Progenitor cell of endocrine pancreas (in vitro differentiated cells): ENCODE measurements around the gene GRIK1. TPM values are rescaled to one million over a fixed set of nuclear protein-coding genes. Genes with fewer than 3 reads are reported as not detected.

ENCODE experiments used
- DNase-seq: peaks from one replicate; pipeline ENCODE4 v3.0.0; 2021; ENCODE audit warnings: low spot score; ENCODE audit not compliant: unreplicated experiment
- H3K27ac Mint-ChIP-seq: 2 replicates; pipeline ENCODE4 v1.8.0; 2021; ENCODE audit warnings: mild to moderate bottlenecking, moderate library complexity, mixed read lengths
- H3K27me3 Mint-ChIP-seq: 2 replicates; pipeline ENCODE4 v1.8.0; 2021; ENCODE audit warnings: mixed read lengths
- H3K36me3 Mint-ChIP-seq: 2 replicates; pipeline ENCODE4 v1.8.0; 2022; ENCODE audit warnings: mixed read lengths; ENCODE audit not compliant: insufficient read depth
- H3K4me1 Mint-ChIP-seq: 2 replicates; pipeline ENCODE4 v1.8.0; 2021; ENCODE audit warnings: low read depth, mixed read lengths
- H3K4me3 Mint-ChIP-seq: 2 replicates; pipeline ENCODE4 v1.8.0; 2021; ENCODE audit warnings: low read depth, mild to moderate bottlenecking, moderate library complexity, mixed read lengths
- H3K9me3 Mint-ChIP-seq: 2 replicates; pipeline ENCODE4 v1.8.0; 2021; ENCODE audit warnings: low read depth, mixed read lengths
- CTCF ChIP-seq: fragments of 200-600 bp; sonication (generic); IDR thresholded peaks from one replicate; pipeline ENCODE4 v1.5.0; 2021; ENCODE audit warnings: antibody characterized with exemption, mild to moderate bottlenecking; ENCODE audit not compliant: unreplicated experiment
- total RNA-seq: library from RNA; stranded (reverse); gene quantifications from 2 replicates; pipeline ENCODE4 v1.2.1, GENCODE V29; 2021

GRIK1 gene
- total RNA-seq, 1 donor from 2014 or later = 0.26 TPM

- Mint-ChIP-seq H3K36me3 (peaks cover 6% of the 10 kb centered on the region), H3K27ac (no peak overlapping the region), H3K4me3 (no peak overlapping the region), H3K9me3 (peaks cover 12% of the 10 kb centered on the region), H3K27me3 (peaks cover 2% of the 10 kb centered on the region), H3K4me1 (peaks cover 20% of the 10 kb centered on the region)
- no peak for TF ChIP-seq CTCF
- DNase-seq = no peak
Observed at GRCh38 chr21:29658177-29658933, 281.4 kb downstream of the GRIK1 start.

GRCh38 chr21:29657240-29657989, 282.4 kb downstream of the GRIK1 start:
- peaks cover 12% of the 10 kb centered on the region for H3K9me3 Mint-ChIP-seq
- no peak for DNase-seq
- peaks cover 2% of the 10 kb centered on the region for H3K27me3 Mint-ChIP-seq
- H3K36me3 Mint-ChIP-seq = peaks cover 6% of the 10 kb centered on the region
- TF ChIP-seq CTCF = no peak
- H3K27ac Mint-ChIP-seq = peak overlapping the region; percentile 76
- H3K4me1 Mint-ChIP-seq = peaks cover 20% of the 10 kb centered on the region
- peak overlapping the region; percentile 37 for H3K4me3 Mint-ChIP-seq

- Mint-ChIP-seq H3K4me1 (peaks cover 20% of the 10 kb centered on the region), H3K36me3 (peaks cover 6% of the 10 kb centered on the region), H3K4me3 (no peak overlapping the region), H3K27me3 (peaks cover 2% of the 10 kb centered on the region), H3K9me3 (peaks cover 12% of the 10 kb centered on the region), H3K27ac (peak overlapping the region; percentile 1)
- TF ChIP-seq CTCF = no peak
- no peak for DNase-seq
Observed at GRCh38 chr21:29656504-29657239, 283.1 kb downstream of the GRIK1 start.

- peaks cover 22% of the 10 kb centered on the region for H3K4me1 Mint-ChIP-seq
- no peak for TF ChIP-seq CTCF
- no peak for DNase-seq
- no peaks in the 10 kb centered on the region for H3K27me3 Mint-ChIP-seq
- H3K36me3 Mint-ChIP-seq = peaks cover 4% of the 10 kb centered on the region
- H3K4me3 Mint-ChIP-seq = no peak overlapping the region
- H3K9me3 Mint-ChIP-seq = peaks cover 8% of the 10 kb centered on the region
- peak overlapping the region; percentile 9 for H3K27ac Mint-ChIP-seq
Observed at GRCh38 chr21:29655577-29655976, 284.2 kb downstream of the GRIK1 start.

GRCh38 chr21:29654855-29655254, 284.9 kb downstream of the GRIK1 start:
- H3K27ac Mint-ChIP-seq = no peak overlapping the region

More at GRCh38 chr21:29654855-29655254, 284.9 kb downstream of the GRIK1 start:
- Mint-ChIP-seq H3K4me1 (peaks cover 23% of the 10 kb centered on the region), H3K4me3 (no peak overlapping the region), H3K9me3 (peaks cover 4% of the 10 kb centered on the region), H3K27me3 (no peaks in the 10 kb centered on the region), H3K36me3 (peaks cover 1% of the 10 kb centered on the region)
- no peak for TF ChIP-seq CTCF
- DNase-seq = no peak
